H1 (cell line): ENCODE measurements around the gene WBP1. TPM values are rescaled to one million over a fixed set of nuclear protein-coding genes. Genes with fewer than 3 reads are reported as not detected.
A peak's percentile ranks its signal among the peaks of the same experiment; 100 is the strongest.

Experiments
- CTCF ChIA-PET: fragments of 300-600 bp; sonication (Branson Sonifier 250); formaldehyde crosslinking; loops from one replicate; lab custom pipeline; 2021; ENCODE audit not compliant: partially characterized antibody; lab: Charles Lee
- POLR2A ChIA-PET: fragments of 300-600 bp; sonication (Branson Sonifier 250); formaldehyde crosslinking; loops from one replicate; lab custom pipeline; 2021; ENCODE audit warnings: inconsistent platforms; ENCODE audit not compliant: partially characterized antibody; lab: Charles Lee
- DNase-seq, 2 experiments: peaks; one replicate each; pipeline versions ENCODE4 v3.0.0 to v3.0.0-alpha.2; 2010 to 2022; ENCODE audit warnings: low spot score in 2 of 2, low read depth in 1 of 2, mixed read lengths in 1 of 2
- FAIRE-seq: peaks from 2 replicates; lab custom pipeline; 2011; peaks lifted over from hg19 to GRCh38; lab: Jason Lieb, UNC
- H2AFZ ChIP-seq: 2 replicates; pipeline ENCODE4 v1.8.1; 2012; ENCODE audit warnings: low read length, inconsistent platforms
- H2AK5ac ChIP-seq: 2 replicates; pipeline ENCODE4 v1.6.1; 2013; ENCODE audit warnings: low read depth, low read length
- H2BK120ac ChIP-seq: replicated peaks from 2 replicates; pipeline ENCODE3; 2013; ENCODE audit warnings: low read depth, low read length, inconsistent platforms
- H2BK12ac ChIP-seq: 2 replicates; pipeline ENCODE4 v1.6.1; 2013; ENCODE audit warnings: low read depth, low read length
- H2BK15ac ChIP-seq: 2 replicates; pipeline ENCODE4 v1.6.1; 2013; ENCODE audit warnings: low read length
- H2BK20ac ChIP-seq: 2 replicates; pipeline ENCODE4 v1.6.1; 2013; ENCODE audit warnings: low read length
- H2BK5ac ChIP-seq: 2 replicates; pipeline ENCODE4 v1.6.1; 2013; ENCODE audit warnings: low read depth, low read length
- H3K14ac ChIP-seq: 2 replicates; pipeline ENCODE4 v1.6.1; 2013; ENCODE audit warnings: inconsistent platforms; ENCODE audit not compliant: insufficient read length
- H3K18ac ChIP-seq: 2 replicates; pipeline ENCODE4 v1.6.1; 2013; ENCODE audit warnings: low read length; ENCODE audit errors: extremely low read depth
- H3K23ac ChIP-seq: 2 replicates; pipeline ENCODE4 v1.6.1; 2013; ENCODE audit warnings: inconsistent platforms; ENCODE audit not compliant: insufficient read length
- H3K23me2 ChIP-seq: 2 replicates; pipeline ENCODE4 v1.6.1; 2013; ENCODE audit warnings: low read depth, low read length
- H3K27ac ChIP-seq: 2 replicates; pipeline ENCODE4 v1.6.1; 2011; ENCODE audit warnings: low read depth, low read length, inconsistent platforms
- H3K27me3 ChIP-seq, 4 experiments: replicated peaks in 1 of 4; 1 replicate in 1 of 4; 2 replicates in 3 of 4; pipeline versions ENCODE4 v1.6.1 to v1.8.1; 2011 to 2013; ENCODE audit warnings: low read length in 3 of 4, mild to moderate bottlenecking in 3 of 4, inconsistent platforms in 2 of 4, mixed read lengths in 2 of 4, moderate library complexity in 1 of 4; ENCODE audit not compliant: control insufficient read depth in 3 of 4, insufficient read depth in 3 of 4; ENCODE audit errors: extremely low read depth in 1 of 4
- H3K36me3 ChIP-seq, 4 experiments: 2 replicates each; pipeline versions ENCODE4 v1.6.1 to v1.8.1; 2011 to 2013; ENCODE audit warnings: mild to moderate bottlenecking in 4 of 4, low read length in 3 of 4, moderate library complexity in 2 of 4, control low read depth in 1 of 4, inconsistent platforms in 1 of 4; ENCODE audit not compliant: insufficient read depth in 4 of 4, control insufficient read depth in 2 of 4
- H3K4ac ChIP-seq: replicated peaks from 2 replicates; pipeline ENCODE3; 2013; ENCODE audit warnings: low read length, low read depth, mixed read lengths, inconsistent platforms; ENCODE audit not compliant: insufficient read length
- H3K4me1 ChIP-seq, 4 experiments: replicated peaks in 1 of 4; 1 replicate in 1 of 4; 2 replicates in 3 of 4; pipeline versions ENCODE4 v1.6.1 to v1.8.1; 2011 to 2013; ENCODE audit warnings: low read length in 3 of 4, inconsistent platforms in 2 of 4, mixed read lengths in 1 of 4; ENCODE audit not compliant: insufficient read depth in 4 of 4, control insufficient read depth in 3 of 4
- H3K4me2 ChIP-seq, 2 experiments: 2 replicates each; pipeline versions ENCODE4 v1.6.1 to v1.8.1; 2011 to 2013; ENCODE audit warnings: low read depth in 2 of 2, low read length in 2 of 2, control low read depth in 1 of 2, inconsistent platforms in 1 of 2, mild to moderate bottlenecking in 1 of 2; ENCODE audit not compliant: insufficient read depth in 1 of 2
- H3K4me3 ChIP-seq, 4 experiments: fragments of 200-600, 300-600 bp in 1 of 4; sonication (generic), shearing (Covaris generic), sonication (Bioruptor Twin) in 1 of 4; 2 replicates each; pipeline versions ENCODE4 v1.5.1 to v1.8.1; 2011 to 2016; ENCODE audit warnings: low read length in 4 of 4, low read depth in 3 of 4, control low read depth in 2 of 4, inconsistent platforms in 2 of 4, mild to moderate bottlenecking in 2 of 4, mixed read lengths in 1 of 4, moderate library complexity in 1 of 4; ENCODE audit not compliant: insufficient read depth in 2 of 4; ENCODE audit errors: extremely low read depth in 1 of 4
- H3K56ac ChIP-seq: replicated peaks from 2 replicates; pipeline ENCODE3; 2013; ENCODE audit warnings: low read depth, mild to moderate bottlenecking, mixed read lengths, low read length, inconsistent platforms; ENCODE audit not compliant: insufficient read length
- H3K79me1 ChIP-seq: 2 replicates; pipeline ENCODE4 v1.6.1; 2013; ENCODE audit warnings: low read depth, low read length, control low read depth
- H3K79me2 ChIP-seq, 2 experiments: 2 replicates each; pipeline versions ENCODE4 v1.6.1 to v1.8.1; 2012 to 2013; ENCODE audit warnings: low read length in 2 of 2, mild to moderate bottlenecking in 2 of 2, inconsistent platforms in 1 of 2; ENCODE audit not compliant: insufficient read depth in 2 of 2, control insufficient read depth in 1 of 2
- H3K9ac ChIP-seq, 4 experiments: replicated peaks in 1 of 4; 1 replicate in 1 of 4; 2 replicates in 3 of 4; pipeline versions ENCODE4 v1.6.1 to v1.8.1; 2011 to 2013; ENCODE audit warnings: low read depth in 3 of 4, low read length in 3 of 4, control low read depth in 2 of 4, mild to moderate bottlenecking in 2 of 4, moderate library complexity in 2 of 4, inconsistent platforms in 1 of 4; ENCODE audit errors: extremely low read depth in 1 of 4
- H3K9me3 ChIP-seq, 2 experiments: 2 replicates each; pipeline versions ENCODE4 v1.6.1 to v1.8.1; 2012 to 2013; ENCODE audit warnings: mild to moderate bottlenecking in 2 of 2, moderate library complexity in 2 of 2, control low read depth in 1 of 2, inconsistent platforms in 1 of 2, low read depth in 1 of 2, low read length in 1 of 2, mixed read lengths in 1 of 2; ENCODE audit not compliant: insufficient read depth in 2 of 2
- H4K20me1 ChIP-seq, 2 experiments: replicated peaks in 1 of 2; 2 replicates each; pipeline versions ENCODE3 to v1.8.1; 2011 to 2013; ENCODE audit warnings: inconsistent platforms in 2 of 2, low read length in 2 of 2, mild to moderate bottlenecking in 1 of 2; ENCODE audit not compliant: insufficient read depth in 2 of 2, control insufficient read depth in 1 of 2
- H4K5ac ChIP-seq: 2 replicates; pipeline ENCODE4 v1.6.1; 2013; ENCODE audit warnings: low read length, low read depth, mixed read lengths, inconsistent platforms; ENCODE audit not compliant: insufficient read length
- H4K8ac ChIP-seq: 2 replicates; pipeline ENCODE4 v1.8.0; 2013; ENCODE audit warnings: mild to moderate bottlenecking, moderate library complexity, low read length, inconsistent platforms; ENCODE audit not compliant: insufficient read depth; ENCODE audit errors: extremely low read depth
- H4K91ac ChIP-seq: replicated peaks from 2 replicates; pipeline ENCODE3; 2013; ENCODE audit warnings: low read length, mixed read lengths, inconsistent platforms; ENCODE audit not compliant: insufficient read length
- CBX5 ChIP-seq: fragments of 300-800, 300-1000 bp; sonication (generic); IDR thresholded peaks from 2 replicates; pipeline ENCODE4 v1.7.1; 2016; ENCODE audit warnings: antibody characterized with exemption, low read length, low read depth
- CHD2 ChIP-seq: IDR thresholded peaks from 2 replicates; pipeline ENCODE4 v1.6.1; 2012; ENCODE audit warnings: low read length, improper control_type of control experiment
- EZH2 ChIP-seq: fragments of 200-600 bp; sonication (generic); IDR thresholded peaks from 2 replicates; pipeline ENCODE4 v1.7.1; 2012; ENCODE audit warnings: low read depth, mild to moderate bottlenecking, moderate library complexity, low read length, inconsistent platforms; ENCODE audit not compliant: severe bottlenecking
- HDAC2 ChIP-seq, 2 experiments: fragments of 300-600 bp in 1 of 2; sonication (generic) in 1 of 2; IDR thresholded peaks; 2 replicates each; pipeline ENCODE4 v1.6.1; 2011 to 2012; ENCODE audit warnings: low read depth in 2 of 2, low read length in 2 of 2, mild to moderate bottlenecking in 2 of 2, moderate library complexity in 2 of 2, borderline replicate concordance in 1 of 2, inconsistent platforms in 1 of 2
- KDM1A ChIP-seq: fragments of 200-600, 300-600 bp; sonication (generic); IDR thresholded peaks from 2 replicates; pipeline ENCODE4 v1.7.1; 2016; ENCODE audit warnings: mild to moderate bottlenecking, low read length, borderline replicate concordance
- MAFK ChIP-seq: IDR thresholded peaks from 2 replicates; pipeline ENCODE4 v1.6.1; 2012; ENCODE audit warnings: low read depth, mild to moderate bottlenecking, improper control_type of control experiment, low read length
- RAD21 ChIP-seq, 2 experiments: IDR thresholded peaks in 1 of 2; conservative IDR thresholded peaks in 1 of 2; 2 replicates each; pipeline ENCODE4 v1.6.1; 2011; ENCODE audit warnings: low read depth in 2 of 2, low read length in 2 of 2, improper control_type of control experiment in 1 of 2, inconsistent platforms in 1 of 2, mild to moderate bottlenecking in 1 of 2, moderate library complexity in 1 of 2
- SP1 ChIP-seq: IDR thresholded peaks from 2 replicates; pipeline ENCODE4 v1.6.1; 2011; ENCODE audit warnings: low read depth, low read length
- TEAD4 ChIP-seq: IDR thresholded peaks from 2 replicates; pipeline ENCODE4 v1.6.1; 2012; ENCODE audit warnings: low read depth, low read length, inconsistent platforms, mixed read lengths
- ZNF274 ChIP-seq: IDR thresholded peaks from 2 replicates; pipeline ENCODE4 v1.7.0; 2012; ENCODE audit warnings: low read length, borderline replicate concordance; ENCODE audit errors: extremely low read depth
- WGBS, 2 experiments: shearing (Covaris generic) in 1 of 2; methylation state at CpG; one replicate each; pipeline versions ENCODE4 v1.1.6 to v1.1.7; 2013 to 2015; ENCODE audit warnings: low lambda C conversion rate in 2 of 2, mixed read lengths in 2 of 2, inconsistent platforms in 1 of 2, low coverage in 1 of 2, missing lambda C conversion rate in 1 of 2; ENCODE audit not compliant: insufficient replicate concordance in 2 of 2, insufficient coverage in 1 of 2, insufficient read length in 1 of 2; ENCODE audit errors: extremely low coverage in 1 of 2, missing lambda C conversion rate in 1 of 2; 5-methylcytosine and 5-hydroxymethylcytosine counted together
- polyA plus RNA-seq, 7 experiments: library from polyadenylated mRNA; depleted of rRNA in 3 of 7; stranded (reverse) in 5 of 7; unstranded in 2 of 7; fragments of >200 nt in 5 of 7; fragments of 200-250 nt in 2 of 7; gene quantifications; 1 replicate in 5 of 7; 2 replicates in 1 of 7; 4 replicates in 1 of 7; pipeline versions ENCODE4 v1.2.1 to v1.2.3, GENCODE V29; 2011 to 2013; ENCODE audit warnings: missing spikeins in 2 of 7, mixed read lengths in 2 of 7
- total RNA-seq: library from RNA; stranded (reverse); fragmentation: NEBNext Ultra II Directional; extraction: Animal tissue kit (Norgen Biotek cat#: 25700); gene quantifications from 2 replicates; pipeline ENCODE4 v1.2.1, GENCODE V29; 2021

WBP1 gene
- total and polyA plus RNA-seq, 2 of the 8 experiments (the other 6 are each of a cell fraction or from before 2014, with no cell fraction given) = 57.2 to 190 TPM

DNA sequence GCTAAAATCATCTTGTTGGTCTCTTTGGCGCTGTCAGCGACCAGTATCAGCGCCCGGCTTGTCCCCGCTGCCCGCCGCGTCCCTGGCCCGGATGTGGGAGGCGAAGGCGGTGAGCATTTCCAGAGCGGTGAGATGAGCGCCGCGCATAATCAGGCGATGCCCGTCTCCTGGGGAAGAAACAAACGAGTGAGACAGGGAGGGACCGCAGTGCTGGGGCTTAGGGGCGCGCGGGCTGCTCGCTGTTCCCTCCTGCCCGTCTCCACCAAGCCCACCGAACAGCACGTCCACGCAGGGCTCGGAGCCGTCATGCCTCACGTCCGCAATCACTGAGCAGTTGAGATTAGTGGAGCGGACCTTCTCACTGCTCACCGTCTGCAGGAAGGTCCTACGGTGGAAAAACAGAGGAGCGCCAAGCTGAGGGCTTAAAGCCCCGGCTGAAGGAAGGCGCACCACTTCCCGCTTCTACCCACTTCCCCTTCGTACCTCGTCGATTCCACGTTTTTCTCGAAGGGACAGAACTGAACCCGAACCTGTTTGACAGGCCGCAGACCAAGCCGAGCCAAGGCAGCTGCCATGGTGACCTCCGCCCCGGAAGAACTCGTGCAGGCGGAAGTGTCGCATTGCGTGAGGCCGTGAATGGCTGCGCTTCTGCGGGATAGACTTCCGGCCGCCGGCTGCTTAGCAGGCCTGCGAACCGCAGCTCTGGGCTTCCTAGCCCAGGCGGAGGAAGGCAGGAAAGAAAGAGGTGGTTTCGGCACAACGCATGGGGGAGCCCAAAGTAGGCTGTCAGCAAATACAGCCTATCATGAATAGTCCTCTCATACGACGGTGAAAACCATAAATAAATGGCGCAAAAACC, 14.1 kb downstream of the WBP1 start, which contains the start of gene MRPL53:
Gene MRPL53, minus strand, starts transcription at position 595 of the 859 bp plus-strand sequence. Its CDS starts 20 bp downstream, at position 575.
- Histone ChIP-seq H2BK5ac (peak within 1 kb of the TSS; percentile 85), H2BK120ac (peak within 1 kb of the TSS; percentile 21), H3K23me2 (peaks cover 11% of the 10 kb centered on the region), H3K27ac (peak within 1 kb of the TSS; percentile 79), H3K9me3 (no peaks in the 10 kb centered on the region), H3K4me1 (peaks cover 0 to 3% (median 2%) of the 10 kb centered on the region in 4 experiments; a peak in 3 of 7 replicates), H3K56ac (peak within 1 kb of the TSS; percentile 91), H3K4me3 (peak within 1 kb of the TSS; percentile 77 to 95 (median 87)), H3K9ac (peak within 1 kb of the TSS; percentile 55 to 77 (median 72)), H3K79me1 (no peaks in the 10 kb centered on the region), H3K23ac (no peak within 1 kb of the TSS), H2BK20ac (no peak within 1 kb of the TSS), H4K5ac (peak within 1 kb of the TSS; percentile 86), H2AFZ (peak within 1 kb of the TSS; percentile 93), H4K91ac (peak within 1 kb of the TSS; percentile 79), H3K4me2 (peak within 1 kb of the TSS; percentile 97 to 98), H2BK12ac (no peak within 1 kb of the TSS), H3K27me3 (no peaks in the 10 kb centered on the region), H4K8ac (peak within 1 kb of the TSS; percentile 94; the same call in 1 of the 2 replicates), H2AK5ac (no peak within 1 kb of the TSS), H3K18ac (peak within 1 kb of the TSS; percentile 25; the same call in 1 of the 2 replicates), H3K79me2 (no peaks in the 10 kb centered on the region), H4K20me1 (no peaks in the 10 kb centered on the region), H3K14ac (no peak within 1 kb of the TSS), H3K36me3 (peaks cover 0 to 4% (median 2%) of the 10 kb centered on the region in 4 experiments; a peak in 6 of 8 replicates), H2BK15ac (peak within 1 kb of the TSS; percentile 73; the same call in 1 of the 2 replicates), H3K4ac (peak within 1 kb of the TSS; percentile 98)
- ChIA-PET CTCF (interaction anchor here (0.6 to 5.7 kb wide), 14 partner anchors 8 to 116 kb away, joined by 3 to 86 read pairs (median 3); partner anchors contain the start of genes AUP1, CCDC142, DQX1 and HTRA2), POLR2A (interaction anchor here (0.9 to 5.2 kb wide), 13 partner anchors 8 to 78 kb away, joined by 3 to 89 read pairs (median 4); partner anchors contain the start of genes AUP1, CCDC142, HTRA2 and INO80B)
- WGBS, 2 experiments = 2% methylated on average over 59 of the region's 66 CpGs; no CpG with 5 or more reads in 1 of the 2 experiments
- no peak for FAIRE-seq
- peak; percentile 84 to 94 for DNase-seq
- no peak for TF ChIP-seq EZH2
- TF ChIP-seq HDAC2 (IDR thresholded peaks at IDR 0.05; ENCODE audit: borderline replicate concordance in 1 of 2, low read depth in 2 of 2, low read length in 2 of 2) = peak in 1 of 2 experiments; percentile 94; a peak in 2 of 4 replicates
- TF ChIP-seq MAFK = no peak
- peak; percentile 90 for TF ChIP-seq CHD2
- TF ChIP-seq RAD21 (IDR thresholded peaks at IDR 0.05 in 1 of 2, conservative IDR thresholded peaks at IDR 0.05 in 1 of 2; ENCODE audit: low read depth in 2 of 2, low read length in 2 of 2) = no peak
- no peak for TF ChIP-seq KDM1A
- TF ChIP-seq ZNF274 = no peak
- peak; percentile 13; the same call in 1 of the 2 replicates for TF ChIP-seq TEAD4
- TF ChIP-seq SP1 = no peak
- no peak for TF ChIP-seq CBX5
